Upper lobe of left lung (tissue), 6 donors: ENCODE results near the gene LRRC7. TPM values are rescaled to one million over a fixed set of nuclear protein-coding genes. Genes with fewer than 3 reads are reported as not detected.

Source experiments
- ATAC-seq, 2 donors: fragments of 200-7000 bp; cut with Tn5 transposase; one replicate each; pipeline ENCODE4 v1.9.1; 2022; ENCODE audit warnings: mild to moderate bottlenecking in 2 of 2, moderate library complexity in 2 of 2; ENCODE audit not compliant: low FRiP score in 2 of 2
- DNase-seq, 2 donors: peaks; one replicate each; pipeline ENCODE4 v3.0.0-alpha.2; 2019 to 2020
- H3K27ac ChIP-seq, 4 donors: fragments of 200-600 bp; sonication (generic); one replicate each; pipeline ENCODE4 v1.5.1; 2016 to 2019
- H3K27me3 ChIP-seq, 4 donors: fragments of 200-600 bp; sonication (generic); one replicate each; pipeline ENCODE4 v1.5.1; 2017 to 2019
- H3K36me3 ChIP-seq, 4 donors: fragments of 200-600 bp; sonication (generic); one replicate each; pipeline ENCODE4 v1.5.1; 2016 to 2019
- H3K4me1 ChIP-seq, 4 donors: fragments of 200-600 bp; sonication (generic); one replicate each; pipeline ENCODE4 v1.5.1; 2018 to 2019
- H3K4me3 ChIP-seq, 4 donors: fragments of 200-600 bp; sonication (generic); one replicate each; pipeline ENCODE4 v1.5.1; 2017 to 2019; ENCODE audit warnings: mild to moderate bottlenecking in 2 of 4, moderate library complexity in 1 of 4
- H3K9me3 ChIP-seq, 4 donors: fragments of 200-600 bp; sonication (generic); one replicate each; pipeline ENCODE4 v1.5.1; 2018 to 2019
- EP300 ChIP-seq, 4 donors: sonication (generic); formaldehyde crosslinking; IDR thresholded peaks; one replicate each; pipeline ENCODE4 v1.5.1; 2017; ENCODE audit warnings: antibody characterized with exemption in 4 of 4, control low read depth in 2 of 4
- POLR2A ChIP-seq, 4 donors: fragments of 450-650 bp; IDR thresholded peaks; one replicate each; pipeline ENCODE4 v1.5.1; 2016 to 2017; ENCODE audit warnings: antibody characterized with exemption in 4 of 4, mild to moderate bottlenecking in 2 of 4
- POLR2AphosphoS5 ChIP-seq, 2 donors: sonication (generic); formaldehyde crosslinking; IDR thresholded peaks; one replicate each; pipeline ENCODE4 v1.5.1; 2017; ENCODE audit warnings: antibody characterized with exemption in 2 of 2
- WGBS, 2 donors: methylation state at CpG; one replicate each; pipeline ENCODE4 v1.1.5; 2017 to 2018; 5-methylcytosine and 5-hydroxymethylcytosine counted together
- total RNA-seq, 6 donors: library from RNA; depleted of rRNA in 4 of 6; stranded (reverse); fragments of >200 nt in 4 of 6; gene quantifications; one replicate each; pipeline versions ENCODE4 v1.1.0 to v1.2.1, GENCODE V29; 2016 to 2021
- TF ChIP-seq, protein P1 (sequence below), 6 experiments: fragments of 450-650 bp in 4 of 6; fragments of 200-600 bp in 2 of 6; sonication (generic) in 2 of 6; IDR thresholded peaks; one replicate each; pipeline ENCODE4 v1.5.1; 2016 to 2019; ENCODE audit warnings: antibody characterized with exemption in 6 of 6
- donor health status: DM: no; HTN: no; CAD: no; lungs with moderate emphysema.
- donor health status: DM: no; HTN: yes; CAD: no; lungs with severe emphysema.

LRRC7 gene
- total RNA-seq, 6 donors from 2014 or later = not detected

- no peaks in the 10 kb centered on the region for H3K4me1 ChIP-seq
- H3K27me3 ChIP-seq = no peaks in the 10 kb centered on the region
- ATAC-seq = no peak
- TF ChIP-seq POLR2A (IDR thresholded peaks at IDR 0.05) (no peak), POLR2AphosphoS5 (IDR thresholded peaks at IDR 0.05) (no peak), EP300 (IDR thresholded peaks at IDR 0.05) (no peak)
- TF ChIP-seq, protein P1, sequence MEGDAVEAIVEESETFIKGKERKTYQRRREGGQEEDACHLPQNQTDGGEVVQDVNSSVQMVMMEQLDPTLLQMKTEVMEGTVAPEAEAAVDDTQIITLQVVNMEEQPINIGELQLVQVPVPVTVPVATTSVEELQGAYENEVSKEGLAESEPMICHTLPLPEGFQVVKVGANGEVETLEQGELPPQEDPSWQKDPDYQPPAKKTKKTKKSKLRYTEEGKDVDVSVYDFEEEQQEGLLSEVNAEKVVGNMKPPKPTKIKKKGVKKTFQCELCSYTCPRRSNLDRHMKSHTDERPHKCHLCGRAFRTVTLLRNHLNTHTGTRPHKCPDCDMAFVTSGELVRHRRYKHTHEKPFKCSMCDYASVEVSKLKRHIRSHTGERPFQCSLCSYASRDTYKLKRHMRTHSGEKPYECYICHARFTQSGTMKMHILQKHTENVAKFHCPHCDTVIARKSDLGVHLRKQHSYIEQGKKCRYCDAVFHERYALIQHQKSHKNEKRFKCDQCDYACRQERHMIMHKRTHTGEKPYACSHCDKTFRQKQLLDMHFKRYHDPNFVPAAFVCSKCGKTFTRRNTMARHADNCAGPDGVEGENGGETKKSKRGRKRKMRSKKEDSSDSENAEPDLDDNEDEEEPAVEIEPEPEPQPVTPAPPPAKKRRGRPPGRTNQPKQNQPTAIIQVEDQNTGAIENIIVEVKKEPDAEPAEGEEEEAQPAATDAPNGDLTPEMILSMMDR (IDR thresholded peaks at IDR 0.05) = no peak
- H3K9me3 ChIP-seq = no peaks in the 10 kb centered on the region
- no peak overlapping the region for H3K4me3 ChIP-seq
- H3K36me3 ChIP-seq = no peaks in the 10 kb centered on the region
- no peak for DNase-seq
- WGBS, 2 donors = 78 to 83% methylated on average over 1 of the region's 1 CpG
- H3K27ac ChIP-seq = no peak overlapping the region
Observed at GRCh38 chr1:70103770-70104169, 536.0 kb downstream of the LRRC7 start.

GRCh38 chr1:70109241-70109640 lies 541.5 kb downstream of the LRRC7 start:
- 87% methylated on average over 5 of the region's 5 CpGs for WGBS, 2 donors
- ATAC-seq (no peak), DNase-seq (no peak)
- Histone ChIP-seq H3K4me1 (no peaks in the 10 kb centered on the region), H3K9me3 (no peaks in the 10 kb centered on the region), H3K4me3 (no peak overlapping the region), H3K27ac (no peak overlapping the region), H3K36me3 (no peaks in the 10 kb centered on the region), H3K27me3 (no peaks in the 10 kb centered on the region)
- TF ChIP-seq EP300 (IDR thresholded peaks at IDR 0.05) = no peak
- TF ChIP-seq POLR2A (IDR thresholded peaks at IDR 0.05) = no peak
- TF ChIP-seq, protein P1 (IDR thresholded peaks at IDR 0.05) = no peak
- TF ChIP-seq POLR2AphosphoS5 (IDR thresholded peaks at IDR 0.05) = no peak

DNA sequence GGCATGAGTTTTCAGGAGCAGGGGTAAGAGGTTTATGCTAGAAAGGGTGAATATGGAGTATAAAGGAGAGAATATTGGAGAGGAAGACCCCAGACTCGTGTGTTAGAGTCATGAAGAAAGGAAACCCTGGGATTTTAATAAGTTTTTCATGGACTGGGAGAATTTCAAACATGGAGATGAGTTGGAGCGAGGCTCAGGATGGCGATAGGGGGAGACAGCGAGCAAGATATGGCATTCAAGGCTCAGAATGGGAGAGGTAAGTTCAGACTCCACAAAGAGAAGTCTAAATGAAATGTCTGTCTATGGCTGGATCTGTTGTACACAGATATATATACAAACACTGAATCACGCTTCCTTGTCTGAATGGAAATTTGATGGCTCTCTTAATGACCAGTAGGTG lies 545.1 kb downstream of the LRRC7 start:
- H3K9me3 ChIP-seq = no peaks in the 10 kb centered on the region
- no peaks in the 10 kb centered on the region for H3K27me3 ChIP-seq
- ATAC-seq = no peak
- no peaks in the 10 kb centered on the region for H3K36me3 ChIP-seq
- no peak for DNase-seq
- no peak overlapping the region for H3K4me3 ChIP-seq
- H3K27ac ChIP-seq = no peak overlapping the region
- no peaks in the 10 kb centered on the region for H3K4me1 ChIP-seq
- 80 to 84% methylated on average over 5 of the region's 5 CpGs for WGBS, 2 donors
- TF ChIP-seq, protein P1 (IDR thresholded peaks at IDR 0.05) = no peak
- no peak for TF ChIP-seq POLR2A (IDR thresholded peaks at IDR 0.05)
- TF ChIP-seq POLR2AphosphoS5 (IDR thresholded peaks at IDR 0.05) = no peak
- no peak for TF ChIP-seq EP300 (IDR thresholded peaks at IDR 0.05)

- no peak overlapping the region for H3K4me3 ChIP-seq
- no peaks in the 10 kb centered on the region for H3K9me3 ChIP-seq
- TF ChIP-seq EP300 (IDR thresholded peaks at IDR 0.05) (no peak), POLR2AphosphoS5 (IDR thresholded peaks at IDR 0.05) (no peak), POLR2A (IDR thresholded peaks at IDR 0.05) (no peak)
- TF ChIP-seq, protein P1 (IDR thresholded peaks at IDR 0.05) = no peak
- H3K36me3 ChIP-seq = no peaks in the 10 kb centered on the region
- 83 to 85% methylated on average over 3 of the region's 3 CpGs for WGBS, 2 donors
- no peaks in the 10 kb centered on the region for H3K4me1 ChIP-seq
- H3K27ac ChIP-seq = no peak overlapping the region
- DNase-seq (no peak), ATAC-seq (no peak)
- no peaks in the 10 kb centered on the region for H3K27me3 ChIP-seq
Observed at GRCh38 chr1:70115315-70115714, 547.6 kb downstream of the LRRC7 start.

DNA sequence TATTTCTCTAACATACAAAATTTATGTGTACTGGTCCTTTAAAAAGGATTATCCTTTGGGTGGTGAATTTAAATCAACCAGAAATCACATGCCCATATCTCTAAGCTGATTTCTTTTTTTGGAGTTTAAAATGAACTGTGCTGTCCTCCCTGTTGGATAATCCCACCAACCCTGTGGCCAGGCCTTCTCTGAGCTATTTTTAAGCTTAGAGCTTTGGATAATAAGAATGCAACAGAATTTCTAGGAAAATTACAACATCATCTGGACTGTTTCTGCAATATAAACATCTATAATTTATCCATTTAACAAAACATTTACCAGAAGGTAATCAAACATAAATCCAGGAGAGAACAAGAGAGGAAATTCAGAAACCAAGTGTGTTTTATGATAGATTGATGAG lies 549.3 kb downstream of the LRRC7 start:
- Histone ChIP-seq H3K4me3 (no peak overlapping the region), H3K27ac (no peak overlapping the region), H3K4me1 (no peaks in the 10 kb centered on the region), H3K9me3 (no peaks in the 10 kb centered on the region), H3K27me3 (no peaks in the 10 kb centered on the region), H3K36me3 (no peaks in the 10 kb centered on the region)
- ATAC-seq (no peak), DNase-seq (no peak)
- TF ChIP-seq EP300 (IDR thresholded peaks at IDR 0.05) (no peak), POLR2A (IDR thresholded peaks at IDR 0.05) (no peak), POLR2AphosphoS5 (IDR thresholded peaks at IDR 0.05) (no peak)
- TF ChIP-seq, protein P1 (IDR thresholded peaks at IDR 0.05) = no peak
